Fibroblast of mammary gland (primary cell): ENCODE results near the gene DICER1.

Experiments
- DNase-seq: peaks from one replicate; pipeline ENCODE4 v3.0.0-alpha.2; 2010; ENCODE audit warnings: low read depth
- H3K4me3 ChIP-seq: 2 replicates; pipeline ENCODE4 v1.5.1; 2011; ENCODE audit warnings: low read depth, mild to moderate bottlenecking, low read length, moderate library complexity; ENCODE audit not compliant: control insufficient read depth
- TF ChIP-seq, protein P1 (sequence below): conservative IDR thresholded peaks from 2 replicates; pipeline ENCODE4 v1.5.1; 2011; ENCODE audit warnings: low read depth, low read length, inconsistent platforms; ENCODE audit not compliant: control insufficient read depth, insufficient read depth

DICER1 gene

DNA sequence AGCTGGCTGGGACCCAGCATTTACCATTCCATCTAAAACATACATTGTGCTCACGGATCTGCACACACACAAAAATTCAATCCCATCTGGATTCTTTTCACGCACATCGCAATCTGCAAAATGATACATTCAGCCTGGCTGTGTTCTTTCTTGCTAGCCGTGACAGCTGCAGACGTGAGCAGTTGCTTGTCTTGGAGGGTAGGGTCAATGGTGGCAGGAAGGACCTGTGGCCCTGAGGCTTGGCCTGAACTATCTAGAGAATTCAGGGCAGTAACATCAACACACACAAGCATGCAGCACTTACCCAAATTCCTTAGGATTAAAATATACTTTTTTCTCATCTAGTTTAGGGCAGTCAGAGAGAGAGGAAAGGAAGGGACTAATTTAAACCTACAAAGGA, 72.0 kb downstream of the DICER1 start:
- H3K4me3 ChIP-seq: no peak overlapping the region
- TF ChIP-seq, protein P1, sequence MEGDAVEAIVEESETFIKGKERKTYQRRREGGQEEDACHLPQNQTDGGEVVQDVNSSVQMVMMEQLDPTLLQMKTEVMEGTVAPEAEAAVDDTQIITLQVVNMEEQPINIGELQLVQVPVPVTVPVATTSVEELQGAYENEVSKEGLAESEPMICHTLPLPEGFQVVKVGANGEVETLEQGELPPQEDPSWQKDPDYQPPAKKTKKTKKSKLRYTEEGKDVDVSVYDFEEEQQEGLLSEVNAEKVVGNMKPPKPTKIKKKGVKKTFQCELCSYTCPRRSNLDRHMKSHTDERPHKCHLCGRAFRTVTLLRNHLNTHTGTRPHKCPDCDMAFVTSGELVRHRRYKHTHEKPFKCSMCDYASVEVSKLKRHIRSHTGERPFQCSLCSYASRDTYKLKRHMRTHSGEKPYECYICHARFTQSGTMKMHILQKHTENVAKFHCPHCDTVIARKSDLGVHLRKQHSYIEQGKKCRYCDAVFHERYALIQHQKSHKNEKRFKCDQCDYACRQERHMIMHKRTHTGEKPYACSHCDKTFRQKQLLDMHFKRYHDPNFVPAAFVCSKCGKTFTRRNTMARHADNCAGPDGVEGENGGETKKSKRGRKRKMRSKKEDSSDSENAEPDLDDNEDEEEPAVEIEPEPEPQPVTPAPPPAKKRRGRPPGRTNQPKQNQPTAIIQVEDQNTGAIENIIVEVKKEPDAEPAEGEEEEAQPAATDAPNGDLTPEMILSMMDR: no peak
- no peak for DNase-seq

DNA sequence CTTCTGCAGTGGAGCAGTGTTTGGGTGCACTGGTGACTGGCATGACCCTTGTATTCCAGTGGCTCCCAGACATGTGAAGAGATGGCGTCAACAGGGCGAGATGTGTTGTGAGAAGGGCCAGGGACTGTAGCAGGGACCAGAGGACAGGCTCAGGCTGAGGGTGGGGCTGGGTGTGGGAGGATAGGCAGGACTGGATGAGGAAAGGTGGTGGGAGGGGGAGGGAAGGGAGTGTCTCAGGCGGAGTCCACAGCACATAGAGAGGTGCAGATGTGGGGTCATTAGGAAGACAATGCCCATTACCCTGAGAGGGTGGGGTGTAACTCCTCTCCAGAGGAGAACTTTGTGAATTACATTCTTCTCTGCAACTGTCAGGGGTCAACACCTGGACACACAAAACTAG, 78.5 kb downstream of the DICER1 start:
- TF ChIP-seq, protein P1: no peak
- H3K4me3 ChIP-seq: no peak overlapping the region
- no peak for DNase-seq

DNA sequence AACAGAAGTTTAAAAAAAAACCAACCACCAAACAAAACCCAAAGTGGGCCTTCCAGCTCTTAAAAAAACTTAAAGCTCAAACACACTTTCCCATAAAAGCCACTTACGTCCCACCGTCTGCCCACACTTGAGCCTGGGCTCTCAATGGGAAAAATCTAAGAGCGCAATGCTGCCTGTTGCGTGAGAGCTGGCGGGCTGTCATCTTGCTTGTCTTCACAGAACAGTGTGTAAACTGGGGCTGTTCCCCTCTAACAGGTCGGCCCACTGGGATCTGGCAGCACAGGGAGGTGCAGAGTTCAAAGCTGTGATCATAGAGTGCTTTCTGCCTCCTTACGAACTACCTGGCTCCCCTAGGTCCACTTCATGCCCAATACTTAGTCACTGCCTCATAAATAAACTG, 80.0 kb downstream of the DICER1 start:
- DNase-seq: no peak
- TF ChIP-seq, protein P1: no peak
- no peak overlapping the region for H3K4me3 ChIP-seq

DNA sequence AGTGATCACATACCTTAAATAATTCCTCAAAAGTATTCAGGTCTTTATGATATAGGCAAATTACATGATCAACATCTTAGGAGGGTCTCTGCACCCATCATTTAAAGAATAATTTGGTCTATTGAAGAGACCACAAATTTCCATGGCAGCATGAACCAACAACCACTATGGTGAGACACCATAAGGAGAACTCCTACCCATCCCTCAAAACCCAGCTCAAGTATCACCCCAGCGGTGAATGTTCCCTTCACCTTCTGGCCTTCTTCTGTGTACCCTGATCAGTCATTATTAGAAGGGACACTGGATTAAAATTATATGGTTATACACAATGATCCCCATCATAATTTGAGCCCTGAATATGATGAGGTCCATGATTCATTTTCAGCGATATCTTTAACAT, 81.5 kb downstream of the DICER1 start:
- H3K4me3 ChIP-seq: no peak overlapping the region
- DNase-seq: no peak
- TF ChIP-seq, protein P1: no peak

DNA sequence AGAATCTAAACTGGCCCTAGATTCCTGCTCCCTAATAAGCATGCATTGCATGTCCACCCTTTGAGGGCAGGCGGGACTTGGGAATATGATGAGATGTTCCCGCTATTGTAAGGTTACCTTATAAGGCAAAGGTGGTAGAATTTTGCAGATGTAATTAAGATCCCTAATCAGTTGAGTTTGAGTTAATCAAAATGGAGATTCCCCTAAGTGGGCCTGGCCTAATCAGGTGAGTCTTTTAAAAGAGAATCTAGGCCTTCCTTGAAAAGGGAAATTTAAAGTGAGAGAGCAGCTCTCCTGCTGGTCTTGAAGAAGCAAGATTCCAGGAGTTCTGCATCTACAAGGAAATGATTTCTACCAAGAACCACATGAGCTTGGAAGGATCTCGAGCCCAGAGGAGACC, 83.4 kb downstream of the DICER1 start:
- TF ChIP-seq, protein P1: no peak
- H3K4me3 ChIP-seq: no peak overlapping the region
- DNase-seq: no peak

DNA sequence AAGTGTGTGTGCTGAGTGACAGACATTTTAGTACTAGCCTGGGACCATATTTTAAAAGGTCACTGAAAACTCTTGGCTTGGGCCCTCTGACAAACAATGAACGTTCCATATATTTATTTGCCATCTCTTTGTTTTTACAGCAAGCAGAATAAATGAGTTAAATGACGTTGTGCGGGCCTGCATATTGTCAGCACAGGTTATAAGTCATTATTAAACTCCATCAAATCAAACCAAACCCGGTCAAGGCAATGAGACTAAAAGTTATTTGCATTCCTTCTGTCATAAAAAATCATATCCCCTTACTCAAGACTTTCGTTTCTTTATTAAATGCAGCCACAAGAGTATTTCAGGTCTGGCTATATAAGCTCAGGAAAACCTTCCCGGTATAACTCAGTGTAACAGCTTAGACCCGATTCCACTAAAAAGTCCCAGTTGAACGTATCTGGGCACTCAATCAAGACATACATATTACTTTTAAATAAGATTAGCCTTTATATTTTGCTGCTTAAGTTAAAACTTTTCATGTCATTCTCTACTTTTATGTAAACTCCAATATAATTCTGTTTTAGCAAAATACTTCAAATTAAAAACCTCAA, 84.9 kb downstream of the DICER1 start:
- TF ChIP-seq, protein P1: no peak
- no peak for DNase-seq
- H3K4me3 ChIP-seq: no peak overlapping the region
